Measurements from ENCODE around the gene GYS1.
"Not testable (repeated sequence)": the region's sequence is repeated elsewhere in the genome, so short reads cannot be mapped to it uniquely, and the experiment has no call there.

The GYS1 gene
- 18.8 to 72.1 (median 34.1) reads per million in 18 experiments for total RNA-seq

DNA sequence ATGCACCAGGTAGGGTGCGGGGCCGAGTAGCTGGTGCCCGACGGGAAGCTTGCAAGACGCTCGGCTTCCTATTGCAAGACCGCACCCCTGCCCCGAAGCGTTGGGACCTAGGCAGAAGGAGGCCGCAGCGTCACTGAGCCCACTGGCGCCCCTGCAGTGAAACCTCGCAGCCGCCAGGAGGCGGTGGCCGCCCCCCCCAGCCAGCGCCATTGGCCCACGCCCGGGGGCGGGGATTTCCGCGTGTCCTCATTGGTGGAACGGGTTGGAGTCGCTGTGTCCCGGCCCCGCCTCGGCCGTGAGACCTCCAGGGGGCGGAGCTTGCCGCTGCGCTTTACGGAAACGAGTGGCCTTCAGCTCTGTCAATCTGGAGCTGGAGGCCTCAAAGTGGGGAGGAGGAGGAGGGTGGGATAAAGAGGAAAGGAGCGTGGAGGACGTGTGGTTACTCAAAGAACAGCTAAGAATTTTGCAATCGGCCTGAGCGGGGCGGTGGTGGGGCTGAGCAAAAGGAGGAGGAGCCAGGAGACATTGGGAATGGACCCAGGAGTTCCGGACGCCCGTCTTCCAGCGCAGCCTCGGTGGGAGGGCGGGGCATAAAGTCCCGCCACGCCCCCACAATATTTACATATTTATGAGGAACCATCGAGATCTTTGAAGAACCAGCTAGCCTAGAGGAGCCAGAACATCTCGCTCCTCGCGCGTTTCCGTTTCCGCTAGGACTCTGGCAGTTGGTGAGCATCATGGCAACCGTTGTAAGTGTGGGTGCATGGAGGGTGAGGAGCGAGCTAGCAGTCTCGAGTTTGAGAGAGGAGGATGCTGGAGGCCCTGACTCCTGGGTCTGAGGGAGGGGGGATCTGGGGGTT lies at the start of gene GYS1, which contains the start of gene RUVBL2:
TSS of gene GYS1 (minus strand) at position 135 of the 860 bp plus-strand sequence. CDS start 197 bp downstream, outside the sequence.
TSS of gene RUVBL2 (plus strand) at position 713 of the 860 bp plus-strand sequence. CDS start at position 738, 25 bp downstream.
- peak; percentile 100 for DNase-seq

- DNase-seq, result not testable (repeated sequence)
Measured at GRCh38 chr19:49042666-49043065, 49.6 kb upstream of the GYS1 start.

DNA sequence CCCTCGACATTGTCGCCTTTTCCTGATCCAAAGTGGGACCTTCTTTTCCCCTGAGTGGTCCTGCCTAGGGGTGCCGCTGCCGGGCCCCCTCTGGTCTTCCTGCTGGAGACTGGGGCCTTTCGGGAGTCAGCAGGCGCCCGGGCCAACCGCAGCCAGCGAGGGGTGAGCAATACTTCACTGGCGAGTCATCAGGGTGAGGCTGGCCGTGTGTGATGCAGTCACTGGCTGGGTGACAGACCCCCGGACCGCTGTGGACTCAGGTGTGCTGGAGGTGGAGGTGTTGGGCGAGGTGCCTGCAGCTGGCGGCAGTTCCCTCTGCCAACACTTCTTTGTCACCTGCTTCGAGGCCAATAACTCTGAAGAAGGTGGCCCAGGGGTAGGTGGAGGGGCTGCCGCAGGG lies 49.1 kb upstream of the GYS1 start:
- DNase-seq, result no peak

DNA sequence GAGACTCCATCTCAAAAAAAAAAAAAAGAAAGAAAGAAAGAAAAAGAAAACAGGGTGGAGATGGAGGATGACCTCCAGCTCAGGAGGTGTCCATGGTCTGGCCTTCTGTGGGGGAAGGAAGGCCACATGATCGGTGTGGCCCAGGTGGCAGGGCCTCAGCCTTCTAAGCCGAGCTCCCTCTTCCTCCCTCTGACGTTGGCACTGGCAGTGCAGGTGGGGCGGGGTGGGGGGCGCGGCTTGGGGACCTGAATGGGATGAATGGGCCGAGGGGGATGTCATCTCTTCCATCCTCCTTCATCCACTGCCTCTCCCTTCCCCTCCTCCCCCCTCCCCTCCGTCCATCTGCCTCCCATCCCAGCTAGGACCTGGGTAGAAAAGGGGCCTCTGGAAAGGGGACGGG lies 46.6 kb upstream of the GYS1 start:
- DNase-seq, result not testable (repeated sequence)

GRCh38 chr19:49038557-49039276 lies 45.6 kb upstream of the GYS1 start:
- not testable (repeated sequence) for DNase-seq

- not testable (repeated sequence) for DNase-seq
Measured at GRCh38 chr19:49038111-49038510, 45.0 kb upstream of the GYS1 start.

GRCh38 chr19:49036815-49037214 lies 43.7 kb upstream of the GYS1 start, which contains the start of gene CGB1:
Gene CGB1, minus strand, starts transcription at chr19:49036895. Its CDS starts 184 bp downstream, at chr19:49036711.
- DNase-seq, result peak in 1 of 2 donors; percentile 26

DNA sequence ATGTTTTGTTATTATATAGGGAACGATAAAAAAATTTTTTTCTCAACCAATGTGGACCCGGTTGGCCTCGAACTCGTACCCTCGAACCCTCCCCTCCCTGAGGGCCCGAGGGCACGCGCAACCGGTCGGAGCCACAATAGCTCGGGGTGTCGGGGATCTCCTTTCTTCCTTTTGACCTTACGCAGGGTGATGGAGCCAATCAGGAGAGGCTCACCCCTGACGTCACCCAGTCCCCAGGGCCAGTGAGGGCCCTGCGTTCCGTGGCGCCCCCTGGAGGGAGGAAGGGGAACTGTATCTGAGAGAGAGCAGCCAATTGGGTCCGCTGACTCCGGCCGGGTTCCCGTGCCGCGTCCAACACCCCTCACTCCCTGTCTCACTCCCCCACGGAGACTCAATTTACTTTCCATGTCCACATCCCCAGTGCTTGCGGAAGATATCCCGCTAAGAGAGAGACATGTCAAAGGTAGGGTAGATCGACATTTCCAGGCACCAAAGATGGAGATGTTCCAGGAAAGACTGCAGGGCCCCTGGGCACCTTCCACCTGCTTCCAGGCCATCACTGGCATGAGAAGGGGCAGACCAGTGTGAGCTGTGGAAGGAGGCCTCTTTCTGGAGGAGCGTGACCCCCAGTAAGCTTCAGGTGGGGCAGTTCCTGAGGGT lies 38.7 kb upstream of the GYS1 start, which contains the start of gene CGB2:
TSS of gene CGB2 (plus strand) at position 249 of the 660 bp plus-strand sequence. CDS start at position 455, 206 bp downstream.
- DNase-seq, result peak; percentile 7 to 38

DNA sequence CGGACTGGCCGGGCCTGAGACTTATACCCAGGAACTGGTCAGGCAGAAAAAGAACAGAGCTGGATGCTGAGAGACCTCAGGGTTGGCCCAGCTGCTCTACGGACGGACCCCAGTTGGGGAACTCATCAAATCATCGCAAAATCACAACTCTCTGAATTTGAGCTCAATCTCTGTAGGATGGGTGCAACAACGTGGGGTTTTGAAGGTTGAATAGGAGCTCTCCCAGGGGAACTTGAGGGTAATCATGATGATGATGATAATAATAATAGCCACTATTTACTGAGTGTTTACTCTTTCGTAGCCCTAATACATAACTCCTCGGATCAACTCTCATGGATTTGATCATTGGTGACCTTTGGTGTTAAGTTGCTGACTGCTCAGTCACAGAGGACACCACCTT lies 37.2 kb upstream of the GYS1 start:
- DNase-seq, result not testable (repeated sequence)

- DNase-seq, result not testable (repeated sequence)
Measured at GRCh38 chr19:49029749-49030148, 36.6 kb upstream of the GYS1 start.

GRCh38 chr19:49028686-49029085 lies 35.6 kb upstream of the GYS1 start:
- DNase-seq, result not testable (repeated sequence)

- DNase-seq, result not testable (repeated sequence)
Measured at GRCh38 chr19:49025599-49025998, 32.5 kb upstream of the GYS1 start.

DNA sequence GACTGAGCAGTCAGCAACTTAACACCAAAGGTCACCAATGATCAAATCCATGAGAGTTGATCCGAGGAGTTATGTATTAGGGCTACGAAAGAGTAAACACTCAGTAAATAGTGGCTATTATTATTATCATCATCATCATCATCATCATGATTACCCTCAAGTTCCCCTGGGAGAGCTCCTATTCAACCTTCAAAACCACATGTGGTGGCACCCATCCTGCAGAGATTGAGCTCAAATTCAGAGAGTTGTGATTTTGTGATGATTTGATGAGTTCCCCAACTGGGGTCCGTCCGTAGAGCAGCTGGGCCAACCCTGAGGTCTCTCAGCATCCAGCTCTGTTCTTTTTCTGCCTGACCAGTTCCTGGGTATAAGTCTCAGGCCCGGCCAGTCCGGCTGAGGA lies 32.0 kb upstream of the GYS1 start:
- not testable (repeated sequence) for DNase-seq

GRCh38 chr19:49024233-49024632 lies 31.1 kb upstream of the GYS1 start, which contains the start of gene CGB3:
Gene CGB3, minus strand, starts transcription at chr19:49024333. Its CDS starts 362 bp downstream, at chr19:49023971.
- not testable (repeated sequence) for DNase-seq

- DNase-seq, result no peak
Measured at GRCh38 chr19:49022116-49022515, 29.0 kb upstream of the GYS1 start.

DNA sequence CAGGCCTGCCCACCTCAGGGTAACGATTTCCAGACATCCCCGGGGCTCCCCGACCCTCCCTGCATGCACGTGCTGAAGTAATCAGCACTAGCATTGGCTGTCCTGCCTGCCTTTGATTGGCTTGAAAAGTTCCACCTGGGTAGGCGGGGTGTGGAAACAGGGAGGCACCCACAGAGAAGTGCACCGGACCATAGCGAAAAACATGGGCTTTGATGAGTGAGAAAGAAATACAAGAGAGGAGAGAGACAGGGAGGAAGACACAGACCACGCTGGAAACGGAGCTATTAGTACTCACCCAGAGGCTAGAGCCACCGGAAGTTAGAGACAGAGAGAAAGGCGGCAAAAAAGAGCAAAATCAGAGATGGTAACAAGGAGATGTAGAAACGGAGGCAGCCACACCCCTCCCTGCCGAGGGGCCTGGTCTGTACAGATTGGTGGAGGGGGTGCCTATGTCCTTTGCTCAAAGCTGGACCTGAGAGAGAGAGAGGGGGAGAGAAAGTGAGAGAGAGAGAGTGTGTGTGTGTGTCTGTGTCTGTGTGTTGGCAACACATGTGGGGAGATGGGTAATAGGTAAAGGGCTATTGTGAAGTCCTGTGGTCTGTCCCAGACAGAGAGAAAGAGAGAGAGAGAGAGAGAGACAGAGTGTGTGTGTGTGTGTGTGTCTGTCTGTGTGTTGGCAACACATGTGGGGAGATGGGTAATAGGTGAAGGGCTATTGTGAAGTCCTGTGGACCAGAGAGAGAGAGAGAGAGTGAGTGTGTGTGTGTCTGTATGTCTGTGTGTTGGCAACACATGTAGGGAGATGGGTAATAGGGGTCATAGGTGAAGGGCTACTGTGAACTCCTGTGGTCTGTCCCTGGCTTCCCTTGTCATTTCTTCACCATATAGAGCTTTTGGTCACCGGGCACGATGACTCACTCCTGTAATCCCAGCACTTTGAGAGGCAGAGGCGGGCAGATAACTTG lies 28.1 kb upstream of the GYS1 start:
- peak; percentile 54 to 59 for DNase-seq

DNA sequence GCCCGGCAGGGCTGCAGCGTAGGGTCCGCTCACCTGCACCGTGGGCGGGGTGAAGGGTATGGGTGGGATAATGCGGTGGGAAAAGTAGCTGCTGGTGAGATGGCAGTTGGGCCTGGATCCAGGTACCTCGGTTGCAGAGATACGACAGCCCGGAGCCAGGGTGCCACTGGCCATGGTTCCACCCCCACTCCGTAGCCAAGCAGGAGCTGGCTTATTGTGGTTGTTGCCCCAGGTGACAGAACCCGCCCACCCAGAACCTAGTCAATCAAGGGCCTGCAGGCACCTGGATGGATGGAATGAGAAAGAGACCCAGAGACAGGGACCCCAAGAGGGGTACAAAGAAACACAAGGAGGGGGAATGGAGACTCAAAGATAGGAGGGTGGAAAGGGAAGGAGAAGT lies 27.2 kb upstream of the GYS1 start:
- no peak for DNase-seq

DNA sequence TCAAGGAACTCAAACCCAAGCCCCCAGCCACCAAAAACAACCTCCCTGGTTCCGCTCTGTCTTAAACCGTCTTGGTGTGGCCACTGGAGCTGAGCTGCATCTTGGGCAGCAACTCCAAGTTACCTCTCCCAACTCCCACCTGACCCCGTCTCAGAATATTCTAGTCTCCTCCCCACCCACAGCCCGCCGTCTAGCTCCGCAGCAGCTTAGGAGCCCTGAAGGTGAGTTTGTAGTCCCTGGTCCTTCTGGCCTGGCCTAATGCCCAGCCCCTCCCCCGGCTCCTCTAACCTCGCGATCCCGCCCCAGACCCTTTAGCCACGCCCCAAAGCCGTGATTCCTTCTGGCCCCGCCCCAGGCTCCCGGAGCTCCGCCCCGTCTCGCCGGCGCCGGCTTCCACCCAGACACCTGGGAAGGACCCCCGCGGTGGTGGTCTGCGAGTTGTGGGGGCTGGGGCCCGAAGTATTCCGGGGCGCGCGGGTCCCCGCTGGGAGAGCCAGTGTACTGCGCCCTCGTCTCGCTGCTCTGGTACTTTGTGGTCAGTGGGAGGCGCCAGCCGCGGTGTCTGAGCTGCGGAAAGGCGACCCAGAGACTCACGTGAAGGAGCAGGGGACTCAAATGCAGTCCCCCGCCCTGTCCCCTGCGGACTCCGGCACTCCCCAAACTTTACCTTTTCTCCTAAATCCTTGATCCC lies 26.3 kb upstream of the GYS1 start:
- peak; percentile 5 to 17 for DNase-seq

GRCh38 chr19:49018388-49019241 lies 25.5 kb upstream of the GYS1 start:
- DNase-seq, result not testable (repeated sequence)

Measured in inflammatory macrophage (primary cell).